Measurements from ENCODE around the gene KCNJ6.
"Not testable (repeated sequence)": the region's sequence is repeated elsewhere in the genome, so short reads cannot be mapped to it uniquely, and the experiment has no call there.

Gene KCNJ6

GRCh38 chr21:37677006-37677405, 239.3 kb downstream of the KCNJ6 start:
- DNase-seq (ENCODE audit: low read depth in 2 of 2), result no peak

GRCh38 chr21:37675202-37675801, 241.0 kb downstream of the KCNJ6 start:
- no peak for DNase-seq (ENCODE audit: low read depth in 2 of 2)

GRCh38 chr21:37673801-37674575, 242.3 kb downstream of the KCNJ6 start:
- no peak for DNase-seq (ENCODE audit: low read depth in 2 of 2)

- DNase-seq (ENCODE audit: low read depth in 2 of 2), result no peak
Observed at GRCh38 chr21:37671381-37671780, 244.9 kb downstream of the KCNJ6 start.

- DNase-seq (ENCODE audit: low read depth in 2 of 2), result no peak
Observed at GRCh38 chr21:37670883-37671282, 245.4 kb downstream of the KCNJ6 start.

- no peak for DNase-seq (ENCODE audit: low read depth in 2 of 2)
Observed at GRCh38 chr21:37669249-37669648, 247.0 kb downstream of the KCNJ6 start.

GRCh38 chr21:37668462-37669239, 247.6 kb downstream of the KCNJ6 start:
- DNase-seq (ENCODE audit: low read depth in 2 of 2), result no peak

- DNase-seq (ENCODE audit: low read depth in 2 of 2), result no peak
Observed at GRCh38 chr21:37667380-37667779, 248.9 kb downstream of the KCNJ6 start.

GRCh38 chr21:37665230-37666024, 250.8 kb downstream of the KCNJ6 start:
- DNase-seq (ENCODE audit: low read depth in 2 of 2), result no peak

GRCh38 chr21:37662227-37662626, 254.0 kb downstream of the KCNJ6 start:
- DNase-seq (ENCODE audit: low read depth in 2 of 2), result not testable (repeated sequence)

GRCh38 chr21:37660709-37661108, 255.5 kb downstream of the KCNJ6 start:
- no peak for DNase-seq (ENCODE audit: low read depth in 2 of 2)

- DNase-seq (ENCODE audit: low read depth in 2 of 2), result no peak
Observed at GRCh38 chr21:37659874-37660273, 256.4 kb downstream of the KCNJ6 start.

- DNase-seq (ENCODE audit: low read depth in 2 of 2), result no peak
Observed at GRCh38 chr21:37658817-37659458, 257.3 kb downstream of the KCNJ6 start.

GRCh38 chr21:37658121-37658816, 258.0 kb downstream of the KCNJ6 start:
- no peak for DNase-seq (ENCODE audit: low read depth in 2 of 2)

- DNase-seq (ENCODE audit: low read depth in 2 of 2), result no peak
Observed at GRCh38 chr21:37656899-37657298, 259.4 kb downstream of the KCNJ6 start.

- no peak for DNase-seq (ENCODE audit: low read depth in 2 of 2)
Observed at GRCh38 chr21:37655611-37656300, 260.5 kb downstream of the KCNJ6 start.

- no peak for DNase-seq (ENCODE audit: low read depth in 2 of 2)
Observed at GRCh38 chr21:37654596-37654995, 261.7 kb downstream of the KCNJ6 start.

GRCh38 chr21:37653201-37653600, 263.1 kb downstream of the KCNJ6 start:
- no peak for DNase-seq (ENCODE audit: low read depth in 2 of 2)

- no peak for DNase-seq (ENCODE audit: low read depth in 2 of 2)
Observed at GRCh38 chr21:37647781-37648180, 268.5 kb downstream of the KCNJ6 start.

GRCh38 chr21:37646761-37647160, 269.5 kb downstream of the KCNJ6 start:
- DNase-seq (ENCODE audit: low read depth in 2 of 2), result not testable (repeated sequence)

Data from stimulated activated CD8-positive, alpha-beta memory T cell treated with anti-CD3 and anti-CD28 coated beads, Interleukin-15, amount 100 ng/mL, for 4 hours (primary cell).